ENCODE results near the gene MARCHF9.
A peak's percentile ranks its signal among the peaks of the same experiment; 100 is the strongest.
"Not testable (repeated sequence)": the region's sequence is repeated elsewhere in the genome, so short reads cannot be mapped to it uniquely, and the experiment has no call there.

Gene MARCHF9

DNA sequence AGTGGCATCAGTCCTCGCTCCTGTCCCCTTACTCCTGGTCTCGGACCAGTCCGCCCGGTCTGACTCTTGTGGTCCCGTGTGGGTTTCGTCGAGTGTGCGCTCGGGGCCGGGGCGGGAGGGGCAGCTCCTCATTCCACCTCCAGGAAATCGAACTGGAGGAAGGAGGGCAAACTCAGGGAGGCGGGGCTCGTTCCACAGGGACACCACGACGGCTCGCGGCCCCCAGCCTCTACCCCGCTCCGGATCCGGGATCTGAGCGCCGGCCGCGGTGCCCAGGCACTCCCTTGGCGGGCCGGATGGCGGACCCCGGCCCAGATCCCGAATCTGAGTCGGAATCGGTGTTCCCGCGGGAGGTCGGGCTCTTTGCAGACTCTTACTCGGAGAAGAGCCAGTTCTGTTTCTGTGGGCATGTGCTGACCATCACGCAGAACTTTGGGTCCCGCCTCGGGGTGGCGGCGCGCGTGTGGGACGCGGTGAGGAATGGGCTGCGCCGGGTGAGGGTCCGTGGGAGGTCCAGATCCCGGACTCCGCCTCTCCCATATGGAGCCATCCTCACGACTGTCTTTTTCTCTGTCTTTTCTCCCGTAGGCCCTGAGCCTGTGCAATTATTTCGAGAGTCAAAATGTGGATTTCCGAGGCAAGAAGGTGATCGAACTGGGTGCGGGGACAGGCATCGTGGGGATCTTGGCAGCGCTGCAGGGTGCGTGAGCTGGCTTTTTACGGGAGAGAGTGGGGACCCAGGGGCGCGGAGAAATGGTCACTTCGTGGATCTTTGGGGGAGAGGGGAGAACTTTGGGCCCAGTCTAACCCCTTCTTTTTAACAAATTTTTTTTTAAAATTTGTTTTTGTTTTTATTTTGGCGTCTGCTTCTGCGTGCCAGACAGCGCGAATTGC lies 17.8 kb downstream of the MARCHF9 start, which contains the start of gene EEF1AKMT3:
Gene EEF1AKMT3 (plus strand): TSS at position 186 of the 894 bp plus-strand sequence. CDS start 111 bp downstream, at position 297.
- no peak for DNase-seq

DNA sequence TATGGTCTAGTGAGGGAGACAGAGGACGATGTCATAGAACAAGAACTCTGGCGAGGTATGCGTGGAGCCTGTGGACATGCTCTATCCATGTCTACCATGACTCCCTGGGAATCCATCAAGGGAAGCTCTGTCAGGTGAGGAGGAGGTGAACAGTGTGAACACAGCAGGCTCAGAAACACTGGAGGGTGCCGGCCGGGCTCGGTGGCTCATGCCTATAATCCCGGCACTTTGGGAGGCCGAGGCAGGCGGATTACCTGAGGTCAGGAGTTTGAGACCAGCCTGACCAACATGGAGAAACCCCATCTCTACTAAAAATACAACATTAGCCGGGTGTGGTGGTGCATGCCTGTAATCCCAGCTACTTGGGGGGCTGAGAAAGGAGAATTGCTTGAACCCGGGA lies 19.7 kb downstream of the MARCHF9 start:
- not testable (repeated sequence) for DNase-seq

DNA sequence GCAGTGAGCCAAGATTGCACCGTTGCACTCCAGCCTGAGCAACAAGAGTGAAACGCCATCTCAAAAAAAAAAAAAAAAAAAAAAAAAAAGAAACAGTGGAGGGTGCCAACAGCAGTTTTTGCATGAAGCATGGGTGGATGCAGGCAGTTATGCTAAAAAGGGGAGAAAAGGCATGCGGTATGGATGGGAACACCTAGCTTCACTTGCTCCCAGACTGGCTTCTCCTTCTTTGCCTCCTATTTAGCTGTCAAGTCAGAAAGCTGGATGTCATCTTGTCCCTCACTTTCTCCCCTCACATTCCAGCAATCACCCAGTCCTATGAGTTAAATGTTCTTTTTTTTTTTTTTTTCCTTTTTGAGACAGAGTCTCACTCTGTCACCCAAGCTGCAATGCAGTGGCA lies 20.1 kb downstream of the MARCHF9 start:
- no peak for DNase-seq

- peak in 1 of 2 donors; percentile 39 for DNase-seq
These were observed 20.8 kb downstream of the MARCHF9 start for GRCh38 chr12:57775563-57776246.

- DNase-seq, result no peak
These were observed 21.3 kb downstream of the MARCHF9 start for GRCh38 chr12:57776247-57776587.

DNA sequence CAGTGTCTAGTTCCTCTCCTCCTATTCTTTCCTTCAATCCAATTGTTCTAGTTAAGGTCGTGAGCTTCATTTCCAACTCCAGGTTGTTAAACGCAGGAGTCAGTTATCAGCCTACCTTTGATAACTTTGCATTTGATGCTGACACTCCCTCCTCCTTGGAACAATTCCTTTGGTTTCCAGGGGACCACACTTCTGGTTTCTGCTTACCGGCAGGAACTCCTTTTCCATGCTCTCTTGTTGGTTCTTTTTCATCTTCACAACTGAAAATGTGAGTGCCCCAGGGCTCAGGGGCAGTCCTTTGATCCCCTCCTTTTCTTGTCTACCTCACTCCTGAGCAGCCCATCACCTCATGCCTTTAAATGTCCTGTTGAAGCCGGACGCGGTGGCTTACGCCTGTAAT lies 22.5 kb downstream of the MARCHF9 start:
- DNase-seq, result no peak

GRCh38 chr12:57777911-57778310 lies 23.0 kb downstream of the MARCHF9 start:
- no peak for DNase-seq

- no peak for DNase-seq
These were observed 24.8 kb downstream of the MARCHF9 start for GRCh38 chr12:57779736-57780135.

- DNase-seq, result no peak
These were observed 25.5 kb downstream of the MARCHF9 start for GRCh38 chr12:57780284-57780897.

DNA sequence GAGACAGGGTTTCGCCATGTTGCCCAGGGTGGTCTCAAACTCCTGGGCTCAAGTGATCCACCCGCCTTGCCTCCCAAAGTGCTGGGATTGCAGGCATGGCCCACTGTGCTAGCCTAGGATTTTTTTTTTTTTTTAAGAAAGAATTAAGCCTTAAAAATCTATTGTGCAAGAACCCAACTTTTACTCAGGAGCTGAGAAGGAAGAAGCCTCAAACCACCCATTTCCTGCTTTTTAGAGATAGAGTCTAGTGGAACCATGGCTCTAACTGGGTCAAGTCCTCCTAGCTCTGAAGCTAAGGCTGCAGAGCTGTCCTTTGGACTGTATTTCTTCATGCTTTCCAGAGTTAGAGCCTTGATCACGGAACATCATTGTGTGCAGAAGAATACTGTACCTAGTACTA lies 26.3 kb downstream of the MARCHF9 start:
- DNase-seq, result peak in 1 of 2 donors; percentile 34

GRCh38 chr12:57781801-57782200 lies 26.9 kb downstream of the MARCHF9 start:
- no peak for DNase-seq

DNA sequence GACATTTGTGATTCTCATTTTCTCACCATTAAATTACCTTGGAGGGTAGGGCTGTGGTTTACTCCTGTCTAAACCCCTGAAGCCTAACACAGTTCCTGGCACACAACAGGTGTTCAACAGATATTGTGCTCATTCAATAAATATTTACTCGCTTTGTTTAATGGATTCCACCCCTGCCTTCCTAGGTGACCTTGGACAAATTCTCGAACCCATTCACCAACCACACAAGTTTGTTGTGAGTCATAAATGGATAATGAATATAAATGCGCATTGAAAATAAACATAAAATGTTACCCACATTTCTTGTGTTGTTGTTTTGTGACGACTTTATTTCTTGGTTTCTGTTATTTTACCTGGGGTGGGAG lies 27.3 kb downstream of the MARCHF9 start:
- no peak for DNase-seq

- peak; percentile 94 to 97 for DNase-seq
These were observed 27.9 kb downstream of the MARCHF9 start, which contains the start of gene TSFM for GRCh38 chr12:57782608-57783465. Gene TSFM (plus strand): TSS chr12:57782787. CDS start chr12:57782802, 15 bp downstream.

DNA sequence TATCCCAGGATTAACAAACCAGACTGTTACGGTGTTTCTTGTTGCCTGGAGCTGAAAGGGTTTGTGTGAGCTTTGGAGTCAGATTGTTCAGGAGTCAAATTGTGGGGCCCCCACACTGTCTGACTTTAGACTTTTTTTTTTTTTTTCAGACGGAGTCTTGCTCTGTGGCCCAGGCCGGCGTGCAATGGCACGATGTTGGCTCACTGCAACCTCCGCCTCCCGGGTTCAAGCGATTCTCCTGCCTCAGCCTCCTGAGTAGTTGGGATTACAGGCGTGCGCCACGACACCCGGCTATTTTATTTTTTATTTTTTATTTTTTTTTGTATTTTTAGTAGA lies 28.5 kb downstream of the MARCHF9 start:
- DNase-seq, result no peak

DNA sequence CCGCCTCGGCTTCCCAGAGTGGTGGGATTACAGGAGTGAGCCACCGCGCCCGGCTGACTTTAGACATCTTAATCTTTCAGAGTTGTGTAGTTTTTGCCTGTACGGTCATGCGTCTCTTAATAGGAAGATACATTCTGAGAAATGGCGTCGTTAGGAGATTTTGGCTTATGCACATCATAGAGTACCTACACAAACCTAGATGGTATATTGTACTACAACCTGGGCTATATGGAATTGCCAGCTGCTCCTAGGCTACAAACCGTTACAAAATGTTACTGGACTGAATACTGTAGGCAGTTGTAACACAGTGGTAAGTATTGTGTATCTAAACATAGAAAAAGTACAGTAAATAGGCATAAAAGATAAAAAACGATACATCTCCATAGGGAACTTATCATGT lies 29.0 kb downstream of the MARCHF9 start:
- DNase-seq, result no peak

- no peak for DNase-seq
These were observed 39.0 kb downstream of the MARCHF9 start for GRCh38 chr12:57793920-57794319.

DNA sequence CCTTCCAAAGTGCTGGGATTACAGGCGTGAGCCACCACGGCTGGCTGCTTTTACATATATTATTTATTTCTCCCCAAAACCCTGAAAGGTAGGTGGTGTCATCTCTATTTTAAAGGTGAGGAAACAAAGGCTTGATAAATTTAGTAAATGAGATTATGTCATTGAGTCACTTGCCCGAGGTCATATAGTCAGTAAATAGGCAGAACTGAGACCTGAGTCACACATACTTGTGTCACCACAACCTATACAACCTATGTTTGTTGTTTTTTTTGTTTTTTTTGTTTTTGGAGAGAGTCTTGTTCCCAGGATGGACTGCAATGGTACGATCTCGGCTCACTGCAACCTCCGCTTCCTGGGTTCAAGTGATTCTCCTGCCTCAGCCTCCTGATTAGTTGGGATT lies 40.5 kb downstream of the MARCHF9 start:
- no peak for DNase-seq

GRCh38 chr12:57796996-57797395 lies 42.1 kb downstream of the MARCHF9 start:
- no peak for DNase-seq

DNA sequence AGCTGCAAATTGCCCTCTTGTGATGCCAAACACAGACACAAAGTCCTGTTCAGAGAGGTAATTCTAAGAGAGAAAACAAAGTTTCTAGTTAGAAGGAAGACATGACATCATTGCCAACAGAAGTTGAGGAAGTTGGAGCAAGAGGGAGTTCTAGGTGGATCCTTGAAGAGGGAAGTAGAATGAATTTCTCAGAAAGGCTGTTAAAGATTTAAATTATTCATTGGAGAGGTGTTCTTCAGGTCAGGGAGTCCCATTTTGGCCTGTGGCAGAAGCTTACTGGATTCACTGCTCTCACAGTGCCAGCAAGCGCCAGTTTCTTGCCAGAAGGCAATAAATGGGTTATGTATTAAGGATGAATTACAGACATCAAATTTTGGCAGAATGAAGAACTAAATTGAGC lies 43.0 kb downstream of the MARCHF9 start:
- no peak for DNase-seq

GRCh38 chr12:57800965-57801364 lies 46.1 kb downstream of the MARCHF9 start:
- no peak for DNase-seq

- no peak for DNase-seq
These were observed 47.7 kb downstream of the MARCHF9 start for GRCh38 chr12:57802607-57803006.

DNA sequence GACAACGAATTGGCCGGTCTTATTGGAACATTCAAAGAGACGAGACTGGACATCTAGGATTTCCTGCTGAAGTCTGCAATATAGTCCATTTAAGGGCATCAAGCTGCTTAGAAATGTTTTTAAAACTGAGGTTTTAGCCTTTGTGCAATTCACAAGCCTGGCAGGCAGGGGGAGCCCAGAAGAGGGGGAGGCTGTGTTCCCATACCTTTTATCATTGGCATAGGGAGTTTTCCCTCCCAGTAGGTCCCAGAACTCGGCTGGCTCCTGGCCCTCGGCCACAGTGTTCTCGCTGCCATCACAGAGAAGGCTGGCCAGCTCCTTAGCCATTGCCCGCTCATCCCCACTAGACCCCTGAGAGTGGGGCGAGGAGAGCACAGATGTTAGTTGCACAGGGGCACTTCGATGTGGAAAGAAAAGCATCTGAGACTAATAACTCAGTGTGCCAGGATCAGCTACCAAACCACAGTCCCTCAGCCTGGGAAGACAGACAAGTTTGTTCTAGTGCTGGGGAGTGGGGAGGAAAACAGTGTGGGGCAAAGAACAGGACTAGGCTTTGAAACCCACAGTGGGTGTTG lies 48.5 kb downstream of the MARCHF9 start:
- peak; percentile 17 to 39 for DNase-seq
